Endometrium (tissue), 2 donors: ENCODE measurements around the gene MTOR.

Experiments used
- FAIRE-seq: peaks from 2 replicates; lab custom pipeline; 2012; peaks lifted over from hg19 to GRCh38; lab: Jason Lieb, UNC
- donor health status: control.
- donor health status: control.

The MTOR gene

DNA sequence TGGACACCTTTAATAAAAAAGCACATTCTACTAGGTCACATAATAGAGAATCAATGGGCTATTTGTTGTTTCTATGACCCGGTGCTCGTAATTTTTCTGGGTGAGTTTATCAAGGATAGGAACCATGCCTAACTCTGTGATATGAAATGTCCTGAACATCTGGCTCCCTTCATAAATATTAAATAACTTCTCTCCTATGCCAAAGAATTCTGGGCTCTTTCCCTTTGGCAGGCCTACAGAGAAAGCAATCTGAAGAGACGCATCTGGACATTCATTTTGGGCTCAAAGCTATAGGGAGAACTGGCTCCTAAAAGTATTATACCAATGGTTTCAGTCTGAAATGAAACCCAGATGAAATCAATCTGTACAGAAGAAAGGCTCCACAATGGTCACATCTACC, 112.0 kb downstream of the MTOR start:
- FAIRE-seq: no peak

DNA sequence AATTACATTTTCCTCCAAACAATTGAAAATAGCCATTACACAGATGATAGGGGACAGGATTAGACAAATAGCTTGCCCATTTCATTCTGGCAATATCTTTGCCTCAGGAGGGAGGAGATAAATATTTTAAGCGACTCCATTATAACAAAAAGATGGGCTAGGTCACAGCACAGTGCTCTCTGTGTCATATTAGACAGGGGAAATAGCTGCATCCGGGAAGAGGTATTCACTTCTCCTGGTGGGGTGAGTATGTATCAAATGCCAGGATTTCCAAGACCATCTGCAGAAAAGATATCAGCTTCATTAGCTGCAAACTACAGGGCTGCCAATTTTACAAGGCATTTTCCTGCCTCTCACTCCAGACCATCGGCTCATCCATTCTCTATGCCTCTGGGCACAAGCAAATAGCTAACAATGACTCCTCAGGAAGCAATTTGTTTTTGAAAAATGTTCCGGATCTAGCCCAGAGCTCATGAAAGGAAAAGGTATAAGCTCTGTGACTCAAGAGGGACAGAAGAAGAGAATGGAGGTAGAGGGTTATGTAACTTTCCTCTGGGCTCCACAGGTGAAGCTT, 115.1 kb downstream of the MTOR start:
- no peak for FAIRE-seq

DNA sequence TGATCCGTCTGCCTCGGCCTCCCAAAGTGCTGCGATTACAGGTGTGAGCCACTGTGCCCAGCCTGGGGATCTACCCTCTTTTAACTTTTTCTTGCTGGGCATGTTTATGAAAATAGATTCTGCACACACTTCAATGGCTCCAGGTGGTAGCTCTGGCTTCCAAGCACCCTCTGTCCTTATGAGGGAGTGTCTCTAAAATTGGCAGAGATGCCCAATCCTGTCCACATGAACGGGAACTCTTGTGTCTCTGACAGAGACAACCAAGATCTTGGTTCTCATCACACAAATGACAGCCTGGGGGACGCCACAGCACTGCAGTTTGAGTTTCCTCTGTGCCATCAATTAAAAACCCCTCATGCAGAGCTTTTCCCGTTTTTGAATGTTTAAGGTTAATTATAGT, 116.6 kb downstream of the MTOR start:
- FAIRE-seq: no peak

DNA sequence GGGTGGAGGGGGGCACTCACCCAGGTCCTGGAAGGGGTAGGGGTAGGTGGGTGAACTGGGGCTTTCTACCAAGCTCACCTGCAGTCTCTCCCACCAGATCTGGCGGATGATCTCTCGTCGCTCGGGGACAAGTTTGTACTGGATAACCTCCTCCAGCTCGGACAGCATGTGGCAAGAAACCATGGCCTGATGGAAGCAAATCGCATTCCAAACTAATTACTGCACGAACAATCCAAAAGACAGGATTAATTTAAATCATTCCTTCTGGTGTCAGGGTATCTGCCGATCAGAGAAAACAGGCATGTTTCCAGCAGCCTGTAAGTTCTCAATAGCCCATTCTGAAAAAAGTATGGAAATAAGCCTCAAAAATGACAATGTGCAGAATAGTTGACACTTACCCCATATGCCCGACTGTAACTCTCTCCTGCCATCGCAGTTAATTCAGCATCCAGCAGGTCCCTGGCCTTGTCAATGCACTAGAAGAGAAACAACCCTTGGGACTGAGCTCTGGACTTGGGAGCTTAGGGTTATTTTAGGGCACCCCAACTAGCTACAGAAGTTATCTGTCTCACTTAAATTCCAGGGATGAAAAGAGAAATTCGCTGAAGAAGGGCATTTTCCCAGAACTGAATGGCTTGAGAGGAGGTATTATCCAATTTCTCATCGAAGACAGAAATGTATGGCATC, 117.6 kb downstream of the MTOR start:
- no peak for FAIRE-seq

DNA sequence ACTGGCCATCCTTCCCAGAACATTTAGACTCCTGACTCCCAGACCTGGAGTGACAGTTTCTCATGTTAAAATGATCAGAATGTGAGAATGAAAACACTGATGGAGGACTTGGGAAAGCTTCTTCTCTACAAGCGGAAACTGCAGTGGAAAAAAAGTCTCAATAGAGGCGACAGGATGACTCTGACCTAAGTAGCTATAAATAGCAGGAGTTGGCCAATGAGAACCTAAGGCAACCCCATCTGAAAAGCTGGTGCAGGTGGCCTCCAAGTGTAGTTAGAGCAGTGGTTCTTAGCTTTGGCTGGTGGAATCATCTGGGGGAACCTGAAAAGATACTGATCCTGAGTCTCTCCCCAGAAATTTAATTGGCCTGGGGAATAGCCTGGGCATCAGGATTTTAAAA, 118.4 kb downstream of the MTOR start:
- no peak for FAIRE-seq

GRCh38 chr1:11143401-11143800, 119.0 kb downstream of the MTOR start:
- FAIRE-seq: no peak

- FAIRE-seq: no peak
These were observed 119.5 kb downstream of the MTOR start for GRCh38 chr1:11142618-11143391.

GRCh38 chr1:11138952-11139351, 123.4 kb downstream of the MTOR start:
- no peak for FAIRE-seq

DNA sequence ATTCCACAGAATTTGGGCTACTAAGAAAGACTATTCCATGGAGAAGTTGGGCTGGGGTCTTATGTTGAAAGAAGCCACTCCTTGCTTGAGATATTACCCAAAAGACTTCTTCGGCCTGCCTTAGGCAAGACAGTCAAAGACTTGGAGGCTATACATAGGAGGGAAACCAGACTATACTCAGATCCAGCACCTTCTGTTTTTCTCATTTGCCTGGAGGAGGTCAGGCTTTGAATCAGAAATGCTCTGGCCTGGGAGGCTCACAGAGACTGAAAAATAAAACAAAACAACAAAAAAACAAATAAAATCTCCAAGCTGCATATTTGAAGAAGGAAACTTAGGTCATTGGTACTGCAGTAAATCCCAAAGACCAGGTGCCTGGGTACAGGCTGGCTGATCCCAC, 124.3 kb downstream of the MTOR start:
- no peak for FAIRE-seq

DNA sequence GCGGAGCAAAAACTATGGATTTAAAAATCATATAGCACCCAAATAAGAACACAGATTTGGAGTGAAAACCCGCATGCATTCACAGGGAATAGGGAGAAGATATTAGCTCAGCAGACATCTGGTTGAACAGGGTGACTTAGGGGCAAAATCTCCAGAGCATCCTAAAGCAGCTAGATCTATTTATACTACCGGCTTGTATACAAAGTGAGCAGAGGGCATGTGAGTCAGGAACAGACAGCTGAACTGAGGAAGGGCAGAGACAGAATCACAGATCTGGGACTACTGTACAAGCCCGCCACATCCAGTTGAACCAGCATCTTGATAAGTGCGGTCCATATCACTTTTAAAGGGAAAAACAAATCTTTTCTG, 127.5 kb downstream of the MTOR start:
- no peak for FAIRE-seq

GRCh38 chr1:11134251-11134897, 128.0 kb downstream of the MTOR start:
- FAIRE-seq: no peak

DNA sequence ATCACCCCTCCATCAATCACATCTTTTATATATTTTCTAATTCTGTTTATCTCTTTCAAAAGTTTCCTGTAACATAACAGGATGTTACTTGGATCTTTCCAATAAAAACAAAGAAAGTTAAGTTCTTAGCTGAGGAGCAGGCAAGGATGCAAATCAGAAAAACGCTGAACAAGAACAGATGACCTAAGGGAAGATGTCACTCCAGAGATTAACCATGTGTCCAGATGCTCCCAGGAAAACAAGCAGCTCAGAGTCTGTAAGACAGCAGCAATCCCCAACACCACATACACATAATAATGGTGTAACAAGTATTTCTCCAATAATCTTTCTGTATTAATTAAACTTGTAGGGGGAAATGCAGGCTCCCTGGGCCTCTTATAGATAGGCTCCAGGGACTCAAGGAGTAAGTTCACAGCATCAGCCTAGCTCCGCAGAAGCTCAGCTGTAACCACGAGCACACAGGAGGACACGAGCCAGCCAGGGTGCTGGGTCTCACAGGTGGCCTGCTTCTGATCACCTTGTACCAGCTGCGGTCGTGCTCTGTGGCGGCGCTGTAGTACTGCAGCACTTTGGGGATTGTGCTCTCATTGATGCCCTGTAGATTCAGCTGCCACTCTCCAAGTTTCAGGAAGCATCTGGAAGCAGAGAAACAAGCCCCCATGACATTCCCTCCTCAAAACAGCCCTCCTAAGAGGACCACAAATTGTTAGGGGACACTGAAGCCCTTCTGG, 129.6 kb downstream of the MTOR start:
- FAIRE-seq: no peak

- FAIRE-seq: no peak
These were observed 130.5 kb downstream of the MTOR start for GRCh38 chr1:11131816-11132215.

DNA sequence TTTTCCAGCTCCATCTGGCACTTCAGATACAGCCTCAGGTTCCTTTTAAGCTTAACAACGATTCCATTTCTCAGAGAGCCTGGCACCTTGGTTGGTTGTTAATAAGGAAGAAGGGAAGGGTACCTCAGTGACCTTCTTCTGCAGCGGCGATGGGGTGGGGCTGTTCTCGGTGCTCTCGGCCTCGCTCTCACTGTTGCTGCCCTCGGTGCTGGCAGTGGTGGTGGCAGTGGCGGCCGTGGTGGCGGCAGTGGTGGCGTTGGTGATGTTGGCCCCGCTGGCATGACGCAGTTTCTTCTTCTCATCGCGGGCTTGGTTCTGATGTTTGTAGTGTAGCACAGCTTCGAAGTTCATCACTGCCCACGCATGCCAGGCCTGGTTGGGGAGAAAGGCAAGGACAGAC, 131.9 kb downstream of the MTOR start:
- no peak for FAIRE-seq

DNA sequence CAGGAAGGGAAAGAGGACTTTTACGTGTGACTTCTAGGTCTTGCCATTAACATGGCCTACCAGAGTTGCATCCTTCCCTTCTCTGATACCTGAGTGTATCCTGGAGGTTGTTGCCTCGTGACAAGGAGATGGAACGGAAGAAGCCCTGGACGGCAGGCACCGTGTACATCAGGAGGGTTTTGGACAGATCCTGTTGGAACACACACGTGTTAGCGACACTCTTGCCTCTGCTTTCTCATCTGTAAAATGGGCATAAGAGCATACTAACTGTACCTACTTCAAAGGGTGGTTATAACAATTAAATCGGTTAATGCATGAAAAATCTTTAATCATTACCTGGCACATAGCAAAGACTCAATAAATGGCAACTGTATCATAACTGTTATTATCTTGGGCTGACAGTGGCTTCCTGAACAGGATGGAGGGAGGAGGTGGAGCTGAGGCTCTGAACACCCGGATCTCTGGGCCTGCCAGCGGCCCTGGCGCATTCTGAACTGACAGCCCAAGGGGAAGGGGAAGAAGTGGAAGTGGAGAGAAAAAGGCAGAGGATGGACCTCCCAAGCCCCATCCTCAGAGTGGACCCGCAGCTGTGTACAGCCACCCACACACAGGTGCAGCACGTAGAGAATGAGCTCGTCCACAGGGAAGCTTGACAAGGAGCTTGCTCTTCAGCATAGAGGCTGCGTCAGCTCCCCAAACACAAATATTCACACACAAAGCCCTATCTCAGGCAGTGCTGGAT, 132.5 kb downstream of the MTOR start:
- FAIRE-seq: no peak

GRCh38 chr1:11126569-11126968, 135.8 kb downstream of the MTOR start:
- FAIRE-seq: no peak

DNA sequence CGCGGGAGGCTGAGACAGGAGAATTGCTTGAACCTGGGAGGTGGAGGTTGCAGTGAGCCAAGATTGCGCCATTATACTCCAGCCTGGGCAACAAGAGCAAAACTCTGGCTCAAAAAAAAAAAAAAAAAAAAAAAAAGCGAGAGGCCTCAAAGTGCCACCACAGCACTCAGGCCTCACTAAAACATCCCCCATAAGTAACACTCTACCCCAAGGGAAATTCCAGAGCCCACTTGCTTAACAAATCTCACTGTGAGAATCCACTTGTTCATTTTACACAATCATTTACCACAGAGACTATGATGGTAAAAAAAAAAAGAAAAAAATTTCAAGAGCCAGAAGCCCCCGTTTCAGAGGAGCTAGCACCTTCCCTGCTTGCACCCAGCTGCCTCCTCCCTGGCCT, 136.4 kb downstream of the MTOR start:
- no peak for FAIRE-seq

DNA sequence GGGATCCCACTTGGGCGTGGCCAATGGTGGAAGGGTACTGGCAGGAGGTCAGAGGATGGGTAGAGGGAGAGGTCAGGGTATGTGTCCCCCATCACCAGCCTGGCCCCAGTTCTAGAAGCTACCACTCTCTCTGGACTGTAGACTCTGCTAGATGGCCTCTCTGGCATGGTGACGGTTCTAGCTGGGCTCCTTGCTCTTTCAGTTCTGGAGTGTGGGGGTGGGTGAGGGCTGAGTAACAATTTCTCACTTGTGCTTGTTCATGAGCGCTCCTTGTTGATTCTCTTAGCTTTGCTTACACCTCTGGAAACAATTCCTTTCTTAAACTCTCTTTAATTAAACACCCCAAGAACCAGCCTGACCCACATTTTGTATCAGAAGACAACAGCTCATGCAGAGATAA, 137.4 kb downstream of the MTOR start:
- no peak for FAIRE-seq

DNA sequence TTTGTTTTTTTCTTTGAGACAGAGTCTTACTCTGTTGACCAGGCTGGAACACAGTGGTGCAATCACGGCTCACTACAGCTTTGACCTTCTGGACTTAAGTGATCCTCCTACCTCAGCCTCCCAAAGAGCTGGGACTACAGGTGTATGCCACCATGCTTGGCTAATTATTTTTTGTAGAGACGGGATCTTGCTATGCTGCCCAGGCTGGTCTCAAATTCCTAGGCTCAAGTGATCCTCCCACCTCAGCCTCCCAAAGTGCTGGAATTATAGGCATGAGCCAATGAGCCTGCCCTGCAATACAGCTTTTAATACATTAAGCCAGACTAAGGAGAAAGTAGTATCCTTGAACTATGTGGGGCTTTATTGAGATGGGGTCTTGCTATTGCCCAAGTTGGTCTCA, 146.0 kb downstream of the MTOR start:
- FAIRE-seq: no peak

DNA sequence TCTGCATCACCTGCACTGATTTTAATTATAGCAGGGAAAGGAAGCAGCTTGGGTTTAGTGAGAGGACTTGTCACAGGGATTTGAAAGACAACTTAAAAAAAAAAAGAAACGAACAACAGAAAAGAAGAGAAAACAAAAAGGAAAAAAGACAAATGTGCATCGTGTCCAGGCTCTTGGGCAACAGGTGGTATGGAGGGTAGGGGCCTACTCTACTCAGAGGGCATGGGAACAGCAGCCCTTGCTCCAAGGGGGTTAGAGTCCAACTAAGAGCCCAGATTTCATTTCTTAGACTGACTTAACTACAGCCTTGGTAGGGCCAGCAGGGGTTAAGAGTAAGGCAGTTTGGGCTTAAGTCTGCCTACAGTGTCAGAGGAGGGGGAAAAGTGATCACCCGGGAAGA, 147.4 kb downstream of the MTOR start:
- FAIRE-seq: no peak

GRCh38 chr1:11109047-11109760, 153.1 kb downstream of the MTOR start:
- no peak for FAIRE-seq
